MM.1S (cell line): ENCODE results near the gene EPB41L4B.
A peak's percentile ranks its signal among the peaks of the same experiment; 100 is the strongest.
"Not testable (repeated sequence)": the region's sequence is repeated elsewhere in the genome, so short reads cannot be mapped to it uniquely, and the experiment has no call there.

Experiments used
- DNase-seq: peaks from one replicate; pipeline ENCODE4 v3.0.0-alpha.2; 2015
- H2AFZ ChIP-seq: fragments of 300-600 bp; sonication (generic); 2 replicates; pipeline ENCODE4 v1.6.0; 2016; ENCODE audit warnings: antibody characterized with exemption, low read length
- H3F3A ChIP-seq: fragments of 300-600 bp; sonication (generic); 2 replicates; pipeline ENCODE4 v1.6.1; 2016; ENCODE audit warnings: mild to moderate bottlenecking, antibody characterized with exemption, low read length, moderate library complexity, mixed read lengths; ENCODE audit not compliant: insufficient read depth
- H3K27ac ChIP-seq: fragments of 300-600 bp; sonication (generic); 2 replicates; pipeline ENCODE4 v1.5.1; 2016; ENCODE audit warnings: mild to moderate bottlenecking, low read length
- H3K27me3 ChIP-seq: fragments of 300-600 bp; sonication (generic); replicated peaks from 2 replicates; pipeline ENCODE4 v1.6.0; 2016; ENCODE audit warnings: low read length; ENCODE audit not compliant: insufficient read depth
- H3K36me3 ChIP-seq: fragments of 300-600 bp; sonication (generic); replicated peaks from 2 replicates; pipeline ENCODE4 v1.6.1; 2016; ENCODE audit warnings: mild to moderate bottlenecking, low read length, mixed read lengths; ENCODE audit not compliant: insufficient read depth
- H3K4me1 ChIP-seq: fragments of 300-600 bp; sonication (generic); 2 replicates; pipeline ENCODE4 v1.6.1; 2016; ENCODE audit warnings: low read length, mixed read lengths
- H3K4me2 ChIP-seq: fragments of 300-600 bp; sonication (generic); 2 replicates; pipeline ENCODE4 v1.6.0; 2016; ENCODE audit warnings: low read depth, low read length
- H3K4me3 ChIP-seq: fragments of 300-600 bp; sonication (generic); 2 replicates; pipeline ENCODE4 v1.5.1; 2016; ENCODE audit warnings: low read length, mixed read lengths
- H3K79me2 ChIP-seq: fragments of 300-600 bp; sonication (generic); 2 replicates; pipeline ENCODE4 v1.6.1; 2016; ENCODE audit warnings: mixed run types, low read length, mixed read lengths
- H3K9ac ChIP-seq: fragments of 300-600 bp; sonication (generic); 2 replicates; pipeline ENCODE4 v1.6.1; 2016; ENCODE audit warnings: low read length, mixed read lengths
- H3K9me2 ChIP-seq: fragments of 300-600 bp; sonication (generic); replicated peaks from 2 replicates; pipeline ENCODE4 v1.6.1; 2016; ENCODE audit warnings: mild to moderate bottlenecking, low read length, mixed read lengths; ENCODE audit not compliant: insufficient read depth
- H3K9me3 ChIP-seq: fragments of 300-600 bp; sonication (generic); replicated peaks from 2 replicates; pipeline ENCODE4 v1.6.1; 2016; ENCODE audit warnings: mild to moderate bottlenecking, low read length, mixed read lengths; ENCODE audit not compliant: insufficient read depth
- H4K20me1 ChIP-seq: fragments of 300-600 bp; sonication (generic); 2 replicates; pipeline ENCODE4 v1.6.1; 2016; ENCODE audit warnings: mild to moderate bottlenecking, low read length, moderate library complexity, mixed read lengths; ENCODE audit not compliant: insufficient read depth
- CTCF ChIP-seq: fragments of 300-600 bp; sonication (generic); IDR thresholded peaks from 2 replicates; pipeline ENCODE4 v1.5.1; 2016; ENCODE audit warnings: antibody characterized with exemption, low read length, mixed read lengths
- EZH2 ChIP-seq: fragments of 300-600 bp; sonication (generic); optimal IDR thresholded peaks from 2 replicates; pipeline ENCODE3; 2017; ENCODE audit warnings: low read depth, mild to moderate bottlenecking, antibody characterized with exemption, low read length, mixed read lengths
- EZH2phosphoT487 ChIP-seq: fragments of 300-600 bp; sonication (generic); IDR thresholded peaks from 2 replicates; pipeline ENCODE4 v1.6.1; 2018; ENCODE audit warnings: antibody characterized with exemption, low read length

The EPB41L4B gene

GRCh38 chr9:109129470-109130197, 191.2 kb downstream of the EPB41L4B start:
- no peaks in the 10 kb centered on the region for H3K79me2 ChIP-seq

GRCh38 chr9:109126671-109127070, 194.2 kb downstream of the EPB41L4B start:
- H2AFZ ChIP-seq, H3K27me3 ChIP-seq, H3K9me2 ChIP-seq, H3K27ac ChIP-seq, DNase-seq, H3K79me2 ChIP-seq, H3K4me3 ChIP-seq, H4K20me1 ChIP-seq, H3K9ac ChIP-seq, H3K4me2 ChIP-seq, H3K36me3 ChIP-seq, H3K9me3 ChIP-seq: not testable (repeated sequence)
- Histone ChIP-seq H3K4me1 (peaks cover 13% of the 10 kb centered on the region), H3F3A (peaks cover 13% of the 10 kb centered on the region; the same call in 1 of the 2 replicates)

More at GRCh38 chr9:109129470-109130197, 191.2 kb downstream of the EPB41L4B start:
- H3K4me1 ChIP-seq: no peaks in the 10 kb centered on the region
- H4K20me1 ChIP-seq: no peaks in the 10 kb centered on the region
- no peaks in the 10 kb centered on the region for H3K27me3 ChIP-seq
- H3K9ac ChIP-seq: no peak overlapping the region
- no peak for DNase-seq
- no peaks in the 10 kb centered on the region for H3K36me3 ChIP-seq
- no peaks in the 10 kb centered on the region for H3K9me3 ChIP-seq
- H3F3A ChIP-seq: no peaks in the 10 kb centered on the region
- no peak overlapping the region for H3K4me2 ChIP-seq
- TF ChIP-seq EZH2 (no peak), EZH2phosphoT487 (no peak), CTCF (no peak)
- no peak overlapping the region for H3K27ac ChIP-seq
- no peak overlapping the region for H2AFZ ChIP-seq
- no peaks in the 10 kb centered on the region for H3K9me2 ChIP-seq
- H3K4me3 ChIP-seq: no peak overlapping the region

DNA sequence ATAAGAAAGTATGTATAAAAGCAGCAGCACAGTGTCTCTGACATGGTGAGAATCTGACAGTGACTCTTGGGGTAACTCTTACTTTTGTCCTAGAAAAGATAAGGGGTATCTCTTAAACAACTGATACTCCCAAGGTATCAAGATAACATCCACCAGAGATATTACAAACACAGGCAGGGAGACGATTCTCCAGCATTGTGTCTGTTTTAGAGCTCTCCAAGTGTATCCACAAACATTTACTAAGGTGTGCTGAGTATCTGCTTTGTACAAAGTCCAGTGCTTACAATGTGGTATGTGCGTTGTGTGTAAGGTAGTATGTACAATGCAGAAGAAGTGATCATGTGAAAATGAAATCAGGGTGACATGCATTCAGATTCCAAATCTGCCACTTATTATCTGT, 196.7 kb downstream of the EPB41L4B start:
- Histone ChIP-seq H4K20me1 (no peaks in the 10 kb centered on the region), H3K27ac (no peak overlapping the region), H3K4me3 (no peak overlapping the region), H3K36me3 (no peaks in the 10 kb centered on the region), H2AFZ (no peak overlapping the region), H3K4me1 (peaks cover 18% of the 10 kb centered on the region), H3F3A (peaks cover 13% of the 10 kb centered on the region; the same call in 1 of the 2 replicates), H3K4me2 (peak overlapping the region; percentile 30; the same call in 1 of the 2 replicates), H3K9me2 (no peaks in the 10 kb centered on the region), H3K79me2 (peaks cover 4% of the 10 kb centered on the region), H3K9ac (no peak overlapping the region), H3K9me3 (no peaks in the 10 kb centered on the region), H3K27me3 (no peaks in the 10 kb centered on the region)
- TF ChIP-seq EZH2phosphoT487 (no peak), CTCF (no peak), EZH2 (no peak)
- no peak for DNase-seq
